GM19240 (cell line): Measurements from ENCODE around the gene DSC2.
"Not testable (repeated sequence)": the region's sequence is repeated elsewhere in the genome, so short reads cannot be mapped to it uniquely, and the experiment has no call there.

ENCODE experiments used
- DNase-seq: peaks from one replicate; pipeline ENCODE4 v3.0.0; 2011; ENCODE audit warnings: low spot score; ENCODE audit not compliant: insufficient read length

The DSC2 gene

DNA sequence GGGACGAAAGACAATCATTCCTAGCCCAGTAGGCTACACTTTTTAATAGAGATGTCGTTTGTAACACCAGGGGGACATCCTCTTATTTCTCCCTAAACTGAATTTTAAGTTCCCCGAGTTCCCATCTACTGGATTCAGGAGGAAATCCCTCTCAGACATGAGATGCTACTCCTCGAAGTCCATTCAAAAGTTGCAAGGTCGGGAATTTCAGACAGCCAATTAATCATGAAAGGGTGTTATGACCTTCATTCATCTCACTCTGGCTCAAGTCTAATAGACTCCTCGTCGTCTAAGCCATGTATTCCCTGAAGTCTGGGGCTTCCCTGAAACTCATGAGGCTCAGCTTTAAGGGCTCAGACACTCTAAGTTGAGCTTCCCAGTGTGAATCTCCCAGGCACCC is 58.5 kb downstream of the DSC2 start:
- DNase-seq, result no peak

DNA sequence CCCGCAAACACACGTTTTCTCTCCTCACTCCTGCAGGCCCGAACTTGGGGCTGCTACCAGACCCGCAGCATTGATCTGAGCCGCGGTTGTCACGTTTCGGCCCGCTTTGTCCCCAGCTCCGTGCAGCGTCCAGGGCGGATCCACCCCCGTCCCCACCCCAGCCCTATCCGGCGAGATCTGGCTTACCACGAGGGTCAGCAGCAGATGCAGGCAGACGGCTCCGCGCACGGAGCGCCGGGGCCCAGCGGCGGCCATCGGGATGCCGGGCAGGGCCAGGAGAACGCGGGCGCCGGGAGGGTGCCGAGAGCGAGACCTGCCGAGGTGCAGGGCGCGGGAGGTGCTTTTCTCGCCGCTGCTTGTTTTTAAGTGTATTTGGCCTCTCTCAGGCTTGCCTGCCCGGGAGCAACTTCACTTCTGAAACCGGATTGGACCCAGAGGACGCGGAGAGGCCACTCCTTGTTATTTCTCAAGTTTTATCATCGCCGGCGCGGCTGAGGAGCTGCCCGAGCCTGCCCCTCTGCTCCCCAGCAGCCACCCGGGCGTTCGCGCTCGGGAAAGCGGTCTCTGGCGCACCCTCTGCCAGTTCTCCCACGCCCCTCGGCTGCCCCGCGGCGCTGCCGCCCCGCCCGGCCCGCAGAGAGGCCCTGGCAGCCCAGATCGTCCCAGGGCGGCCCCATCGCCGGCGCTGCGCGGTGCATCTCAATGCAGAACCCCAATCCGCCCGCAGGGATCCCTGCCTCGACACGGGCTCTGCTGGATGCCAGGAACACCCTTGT is 59.6 kb downstream of the DSC2 start, which contains the start of gene DSC3:
DSC3 (minus strand) TSS at position 337 of the 776 bp plus-strand sequence; CDS start at position 255, 82 bp downstream.
- DNase-seq, result no peak

DNA sequence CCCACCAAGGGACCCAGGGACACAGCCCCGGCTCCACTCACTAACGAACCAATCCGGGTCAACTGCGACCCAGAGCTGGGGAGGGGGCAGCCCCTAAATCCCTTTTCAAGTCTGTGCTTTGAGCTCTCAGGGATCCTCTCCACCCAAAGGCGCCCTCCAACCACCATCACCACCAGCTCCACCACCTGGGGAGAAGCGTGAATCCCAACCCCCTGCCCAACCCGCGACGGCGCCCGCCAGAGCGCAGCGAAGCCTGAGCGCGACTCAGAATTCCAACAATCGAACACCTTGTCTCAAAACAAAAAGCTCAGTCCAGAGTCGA is 60.2 kb downstream of the DSC2 start:
- no peak for DNase-seq

DNA sequence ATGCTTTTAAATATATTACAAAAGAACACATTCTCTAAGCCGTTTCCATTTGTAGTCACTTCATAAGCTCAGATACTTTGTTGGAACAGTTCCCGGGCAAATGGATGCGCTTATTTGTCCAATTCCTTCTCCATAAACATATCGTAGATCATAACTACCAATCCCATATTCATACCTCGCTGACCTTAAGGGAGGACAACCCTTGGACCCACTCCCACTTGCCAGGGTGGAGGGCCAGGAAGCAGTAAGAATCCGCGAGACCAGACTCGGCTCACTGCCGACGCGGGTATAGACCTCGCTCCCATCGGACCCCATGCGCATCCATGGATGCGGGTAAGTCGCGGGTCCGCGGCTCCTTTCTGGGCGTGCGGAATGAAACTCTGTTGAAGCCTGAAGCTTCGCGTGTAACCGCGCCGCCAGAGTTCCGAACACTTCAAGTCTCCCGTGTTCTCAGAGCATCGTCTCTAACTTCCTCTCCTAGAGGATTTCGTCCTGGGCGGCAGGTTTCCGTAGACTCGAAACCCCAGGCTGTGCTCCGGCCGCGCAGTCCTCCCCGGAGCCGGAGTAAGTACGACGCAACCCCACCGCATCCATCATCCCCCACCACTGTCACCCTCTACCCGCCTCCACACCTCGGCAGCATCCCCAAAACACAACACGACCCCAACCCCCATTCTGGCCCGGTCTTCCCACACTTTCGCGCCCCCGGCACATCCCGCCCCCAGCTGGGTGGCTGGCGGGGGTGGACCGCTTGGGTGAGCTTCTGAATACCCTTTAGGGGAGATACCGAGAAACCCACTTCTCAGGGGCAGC is 60.7 kb downstream of the DSC2 start:
- no peak for DNase-seq

DNA sequence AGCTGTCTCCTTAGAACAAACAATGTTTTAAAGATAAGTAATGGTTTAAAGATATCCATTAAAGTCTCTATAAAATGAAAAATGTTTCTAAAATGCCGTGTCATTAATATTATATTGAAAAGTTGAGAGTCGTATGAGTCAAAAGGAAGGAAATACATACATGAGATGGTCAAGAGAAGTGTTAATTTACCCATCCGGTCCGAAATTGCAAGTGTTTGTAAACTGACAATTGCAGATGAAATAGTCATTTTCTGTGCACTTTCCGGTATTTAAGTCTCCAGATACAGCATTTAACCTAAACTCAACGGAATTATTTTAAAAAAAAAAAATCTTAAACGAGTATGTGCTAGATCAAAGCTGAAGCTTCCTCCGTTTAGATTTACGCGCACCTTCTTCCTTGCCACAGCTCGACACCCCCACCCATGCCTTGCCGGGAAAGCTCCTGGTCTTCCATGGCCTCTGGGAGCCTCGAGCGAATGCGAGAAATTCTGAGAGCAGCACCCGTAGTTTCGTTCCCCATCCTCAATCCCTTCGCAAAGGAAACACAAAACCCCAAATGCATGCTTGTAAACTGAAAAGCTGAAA is 61.4 kb downstream of the DSC2 start:
- DNase-seq, result no peak

DNA sequence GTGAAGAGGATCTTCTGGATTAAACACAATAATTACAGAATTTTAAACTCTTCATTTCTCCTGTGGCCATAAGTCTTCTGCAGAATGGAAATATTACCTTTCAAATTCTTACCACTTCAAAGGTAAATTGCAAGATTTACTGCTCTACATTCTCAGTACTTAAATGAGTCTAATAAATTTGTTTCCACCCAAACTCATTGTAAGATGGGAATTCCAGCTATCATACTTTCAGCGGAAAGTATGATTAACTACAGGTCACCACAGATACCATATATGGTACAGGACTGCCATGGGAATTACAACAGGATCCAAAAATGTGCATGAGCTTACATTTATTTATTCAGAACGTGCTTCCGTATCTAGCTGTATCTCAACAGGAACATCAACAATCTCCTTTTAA is 62.8 kb downstream of the DSC2 start:
- no peak for DNase-seq

DNA sequence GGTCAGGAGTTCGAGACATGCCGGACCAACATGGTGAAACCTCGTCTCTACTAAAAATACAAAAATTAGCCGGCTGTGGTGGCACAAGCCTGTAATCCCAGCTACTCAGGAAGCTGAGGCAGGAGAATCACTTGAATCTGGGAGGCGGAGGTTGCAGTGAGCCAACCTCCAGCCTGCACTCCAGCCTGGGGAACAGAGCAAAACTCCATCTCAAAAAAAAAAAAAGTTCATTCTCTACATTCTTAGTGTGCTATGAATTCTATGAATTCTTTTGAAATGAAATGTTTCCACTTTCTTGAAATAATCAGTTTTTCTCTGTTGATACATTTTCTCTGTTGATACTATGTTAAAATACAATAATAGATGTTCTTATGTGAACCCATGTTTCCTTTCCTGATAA is 64.5 kb downstream of the DSC2 start:
- DNase-seq, result not testable (repeated sequence)

DNA sequence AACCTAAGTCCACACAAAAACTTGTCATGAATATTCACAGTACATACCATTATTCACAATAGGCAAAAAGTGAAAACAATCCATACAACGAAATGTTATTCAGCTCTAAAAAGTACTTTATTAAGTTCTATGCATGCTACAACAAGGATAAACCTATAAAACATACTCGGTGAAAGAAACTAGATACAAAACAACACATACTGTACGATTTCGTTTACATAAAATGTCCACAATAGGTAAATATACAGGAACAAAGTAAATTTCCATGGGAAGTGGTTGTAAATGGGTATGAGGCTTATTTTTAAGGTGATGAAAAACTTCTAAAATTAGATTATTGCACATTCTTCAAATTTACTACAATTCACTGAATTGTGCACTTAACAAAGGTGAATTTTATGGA is 67.7 kb downstream of the DSC2 start:
- no peak for DNase-seq

DNA sequence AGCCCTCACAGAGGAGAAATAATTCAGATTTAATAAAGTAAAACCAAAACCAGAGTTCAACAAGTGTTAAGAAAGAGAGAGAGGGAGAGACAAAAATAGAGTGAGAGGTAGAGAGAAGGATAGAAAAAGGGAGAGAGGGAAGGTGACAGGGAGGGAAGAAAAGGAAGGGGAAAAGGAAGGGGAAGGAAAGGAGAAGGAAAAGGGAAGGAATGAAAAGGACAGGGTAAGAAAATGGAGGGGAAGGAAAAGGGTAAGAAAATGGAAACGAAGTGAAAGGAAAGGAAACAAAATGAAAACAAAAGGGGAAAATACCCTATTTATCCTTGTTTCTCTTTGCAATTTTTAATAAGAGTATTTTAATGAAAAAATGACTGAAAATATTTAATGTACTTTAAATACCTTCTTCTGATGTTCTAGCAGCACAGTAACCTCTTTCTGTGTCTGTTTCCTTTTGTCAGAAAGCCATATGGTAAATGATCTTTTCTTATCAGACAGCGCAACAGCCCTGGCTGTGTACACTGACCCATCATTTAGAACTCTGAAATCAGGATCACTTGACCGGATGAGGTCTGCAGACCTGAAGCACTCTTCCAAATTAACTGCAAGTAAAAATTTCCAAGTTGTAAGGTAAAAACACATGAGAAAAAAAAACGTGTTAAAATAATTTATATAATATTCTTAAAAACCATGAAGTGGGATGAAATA is 71.5 kb downstream of the DSC2 start:
- DNase-seq, result no peak

DNA sequence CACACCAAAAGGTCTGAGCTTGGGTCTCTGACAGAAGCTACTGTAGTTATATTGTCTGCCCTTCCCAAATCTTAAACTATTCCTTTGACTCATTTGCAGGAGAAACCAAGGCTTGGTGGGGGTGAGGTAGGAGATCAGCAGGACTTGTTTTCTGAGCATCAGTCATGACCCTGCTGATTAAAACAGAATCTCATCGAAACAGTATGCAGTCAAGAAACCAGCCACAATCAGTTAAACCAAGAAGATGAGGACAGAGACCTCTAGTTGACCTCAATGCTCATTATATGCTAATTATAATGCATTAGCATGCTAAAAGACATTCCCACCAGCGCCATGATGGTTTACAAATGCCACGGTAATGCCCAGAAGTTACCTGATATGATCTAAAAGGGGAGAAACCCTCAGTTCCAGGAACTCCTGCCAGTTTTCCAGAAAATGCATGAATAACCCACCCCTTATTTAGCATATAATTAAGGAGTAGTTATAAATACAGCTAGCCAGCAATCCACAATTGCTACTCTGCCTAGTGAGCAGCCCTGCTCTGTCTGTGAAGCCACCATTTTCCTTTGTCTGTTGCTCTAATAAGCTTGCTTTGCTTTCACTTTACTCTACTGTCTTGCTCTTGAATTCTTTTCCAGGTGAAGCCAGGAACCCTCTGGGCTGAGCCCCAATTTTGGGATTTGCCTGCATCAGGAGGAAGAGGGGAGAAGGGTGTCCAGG is 86.3 kb downstream of the DSC2 start:
- DNase-seq, result no peak

DNA sequence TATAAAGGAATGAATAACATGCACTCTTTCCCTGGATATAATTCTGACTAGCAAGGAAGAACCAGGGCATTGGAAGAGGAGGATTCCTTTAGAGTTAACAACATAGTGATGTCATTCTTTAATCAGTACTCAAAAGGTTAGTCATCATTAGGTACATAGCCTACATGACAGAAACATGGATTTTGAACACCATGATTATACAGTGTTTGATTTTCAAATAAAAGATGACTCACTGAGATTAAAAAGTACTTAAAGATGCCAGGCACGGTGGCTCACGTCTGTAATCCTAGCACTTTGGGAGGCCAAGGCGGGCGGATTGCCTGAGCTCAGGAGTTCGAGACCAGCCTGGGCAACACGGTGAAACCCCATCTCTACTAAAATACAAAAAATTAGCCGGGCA is 90.8 kb downstream of the DSC2 start:
- not testable (repeated sequence) for DNase-seq

DNA sequence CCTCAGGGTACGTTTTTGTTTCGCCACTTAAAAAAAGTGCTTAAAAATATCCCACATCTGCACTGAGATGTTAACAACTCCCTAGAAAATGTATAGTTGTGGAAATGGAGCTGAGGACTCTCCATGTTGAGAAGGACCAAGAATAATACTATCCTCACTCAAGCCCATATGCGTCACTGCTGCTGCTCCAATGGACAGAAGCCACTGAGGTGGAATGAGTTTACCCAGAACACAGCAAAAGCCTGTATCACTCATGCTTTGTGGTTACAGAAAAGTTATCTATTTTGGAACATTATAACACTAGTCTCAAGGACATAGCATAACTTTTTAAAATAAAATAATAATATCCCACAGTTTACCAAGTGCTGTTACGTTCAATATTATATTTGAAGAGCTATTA is 91.6 kb downstream of the DSC2 start:
- DNase-seq, result no peak
